ENCODE data around the gene AIG1.

- TF ChIP-seq CTCF (conservative IDR thresholded peaks at IDR 0.05; ENCODE audit: low read length): no peak; the same call in 1 of the 2 replicates
- no peak for TF ChIP-seq EZH2phosphoT487 (IDR thresholded peaks at IDR 0.05; ENCODE audit: borderline replicate concordance, low read depth, low read length)
Observed at GRCh38 chr6:143015300-143015706, 45.4 kb upstream of the AIG1 start.
